Measurements from ENCODE around the gene MT1G. TPM values are rescaled to one million over a fixed set of nuclear protein-coding genes. Genes with fewer than 3 reads are reported as not detected.

The MT1G gene
- total RNA-seq, 1 experiment from 2014 or later = 23.4 TPM

DNA sequence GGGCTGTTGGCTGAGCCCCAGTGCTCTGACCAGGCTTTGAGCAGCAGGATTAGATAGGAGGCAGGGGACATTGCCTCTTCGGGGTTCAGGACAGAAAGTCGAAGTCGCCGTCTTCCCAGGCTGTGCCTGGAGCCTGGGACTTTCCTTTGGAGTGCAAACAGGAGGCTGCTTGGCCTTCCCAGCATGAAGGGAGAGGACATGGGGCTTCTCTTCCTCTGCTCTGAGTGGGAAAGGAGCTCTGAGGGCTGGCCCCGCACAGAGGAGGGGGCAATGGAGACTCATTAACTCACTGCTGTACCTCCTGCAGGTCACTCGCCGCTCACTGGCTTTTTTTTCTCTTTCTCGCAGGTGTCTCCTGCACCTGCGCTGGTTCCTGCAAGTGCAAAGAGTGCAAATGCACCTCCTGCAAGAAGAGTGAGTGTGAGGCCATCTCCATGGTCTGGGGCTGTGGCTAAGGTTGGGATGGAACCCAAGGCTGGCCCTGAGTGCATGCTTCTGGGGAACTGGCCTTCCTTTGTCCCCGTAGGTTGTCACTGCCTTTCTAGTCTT, 9.5 kb downstream of the MT1G start:
- peaks cover 77% of the 10 kb centered on the region for H3K27me3 Mint-ChIP-seq (ENCODE audit: low read depth)

More for the DNA sequence above, 9.5 kb downstream of the MT1G start:
- no peak overlapping the region for H2AFZ ChIP-seq (ENCODE audit: low read length)
- Mint-ChIP-seq H3K36me3 (ENCODE audit: insufficient read depth in 1 of 3, low read depth in 3 of 3) (no peaks in the 10 kb centered on the region), H3K4me3 (peak overlapping the region; percentile 84 to 91), H3K4me1 (peaks cover 21 to 27% of the 10 kb centered on the region in 2 experiments), H3K27ac (no peak overlapping the region), H3K9me3 (no peaks in the 10 kb centered on the region)
- H3T11ph ChIP-seq (ENCODE audit: low read length) = no peak overlapping the region
- no peak overlapping the region for H3K9ac ChIP-seq (ENCODE audit: extremely low read depth, insufficient read length, low read length)
- H4K20me1 ChIP-seq (ENCODE audit: control insufficient read depth, insufficient read depth, insufficient read length) = no peaks in the 10 kb centered on the region
- peak overlapping the region; percentile 81 for H3K4me2 ChIP-seq (ENCODE audit: insufficient read depth, insufficient read length, low read length)
- no peak overlapping the region for H3K27ac ChIP-seq (ENCODE audit: insufficient read length, low read depth, low read length)
- H3K27me3 ChIP-seq (ENCODE audit: insufficient read depth, low read length) = peaks cover 29% of the 10 kb centered on the region; the same call in 1 of the 2 replicates
- no peak overlapping the region for H3K4ac ChIP-seq (ENCODE audit: low read depth, low read length)
- H2BK5ac ChIP-seq (ENCODE audit: insufficient read length, low read length) = no peak overlapping the region
- H4K91ac ChIP-seq (ENCODE audit: insufficient read length, low read depth, low read length) = no peak overlapping the region
- H3K23me2 ChIP-seq (ENCODE audit: insufficient read length, low read depth, low read length, poor library complexity, severe bottlenecking) = peaks cover 6% of the 10 kb centered on the region
- TF ChIP-seq, protein P1, sequence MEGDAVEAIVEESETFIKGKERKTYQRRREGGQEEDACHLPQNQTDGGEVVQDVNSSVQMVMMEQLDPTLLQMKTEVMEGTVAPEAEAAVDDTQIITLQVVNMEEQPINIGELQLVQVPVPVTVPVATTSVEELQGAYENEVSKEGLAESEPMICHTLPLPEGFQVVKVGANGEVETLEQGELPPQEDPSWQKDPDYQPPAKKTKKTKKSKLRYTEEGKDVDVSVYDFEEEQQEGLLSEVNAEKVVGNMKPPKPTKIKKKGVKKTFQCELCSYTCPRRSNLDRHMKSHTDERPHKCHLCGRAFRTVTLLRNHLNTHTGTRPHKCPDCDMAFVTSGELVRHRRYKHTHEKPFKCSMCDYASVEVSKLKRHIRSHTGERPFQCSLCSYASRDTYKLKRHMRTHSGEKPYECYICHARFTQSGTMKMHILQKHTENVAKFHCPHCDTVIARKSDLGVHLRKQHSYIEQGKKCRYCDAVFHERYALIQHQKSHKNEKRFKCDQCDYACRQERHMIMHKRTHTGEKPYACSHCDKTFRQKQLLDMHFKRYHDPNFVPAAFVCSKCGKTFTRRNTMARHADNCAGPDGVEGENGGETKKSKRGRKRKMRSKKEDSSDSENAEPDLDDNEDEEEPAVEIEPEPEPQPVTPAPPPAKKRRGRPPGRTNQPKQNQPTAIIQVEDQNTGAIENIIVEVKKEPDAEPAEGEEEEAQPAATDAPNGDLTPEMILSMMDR (conservative IDR thresholded peaks at IDR 0.05) = no peak
- no peak overlapping the region for H3K18ac ChIP-seq (ENCODE audit: insufficient read length, low read depth, low read length)
- no peak overlapping the region for H2BK120ac ChIP-seq (ENCODE audit: low read depth, low read length, poor library complexity, severe bottlenecking)
- no peak for DNase-seq
- peaks cover 2% of the 10 kb centered on the region; the same call in 1 of the 2 replicates for H3K4me1 ChIP-seq (ENCODE audit: insufficient read depth, low read length)
- H3K14ac ChIP-seq (ENCODE audit: insufficient read depth, low read length) = no peak overlapping the region
- H4K5ac ChIP-seq (ENCODE audit: insufficient read length, low read depth, low read length) = no peak overlapping the region
- no CpG with 5 or more reads among the region's 10 CpGs for WGBS (ENCODE audit: extremely low coverage, insufficient read length, low lambda C conversion rate)
- H4K8ac ChIP-seq (replicated peaks; ENCODE audit: insufficient read length, low read depth, low read length) = no peak overlapping the region
- H3K23ac ChIP-seq (ENCODE audit: insufficient read length, low read depth, low read length) = no peak overlapping the region
- no peak overlapping the region for H2AK5ac ChIP-seq (ENCODE audit: insufficient read length, low read length)
- H2BK15ac ChIP-seq (ENCODE audit: low read depth, low read length) = no peak overlapping the region
- H2BK12ac ChIP-seq (ENCODE audit: insufficient read length, low read depth, low read length) = no peak overlapping the region
- no peaks in the 10 kb centered on the region for H3K9me3 ChIP-seq (ENCODE audit: control insufficient read depth, low read depth, low read length)
- no peak overlapping the region for H2BK20ac ChIP-seq (ENCODE audit: low read depth, low read length, poor library complexity, severe bottlenecking)
- H3K79me2 ChIP-seq (ENCODE audit: insufficient read depth, low read length) = no peaks in the 10 kb centered on the region
- H3K56ac ChIP-seq (ENCODE audit: insufficient read length, low read depth, low read length) = no peak overlapping the region
- H3K79me1 ChIP-seq (ENCODE audit: insufficient read depth, low read depth, low read length, poor library complexity, severe bottlenecking) = no peaks in the 10 kb centered on the region

Data from H9 (cell line).